Activated CD8-positive, alpha-beta memory T cell treated with anti-CD3 and anti-CD28 coated beads, Interleukin-2, amount 50 U/mL, for 48 hours (primary cell): ENCODE results near the gene PCDHB2.
"Not testable (repeated sequence)": the region's sequence is repeated elsewhere in the genome, so short reads cannot be mapped to it uniquely, and the experiment has no call there.

Experiments used
- DNase-seq: peaks from one replicate; pipeline ENCODE4 v3.0.0-alpha.2; 2020

PCDHB2 gene

DNA sequence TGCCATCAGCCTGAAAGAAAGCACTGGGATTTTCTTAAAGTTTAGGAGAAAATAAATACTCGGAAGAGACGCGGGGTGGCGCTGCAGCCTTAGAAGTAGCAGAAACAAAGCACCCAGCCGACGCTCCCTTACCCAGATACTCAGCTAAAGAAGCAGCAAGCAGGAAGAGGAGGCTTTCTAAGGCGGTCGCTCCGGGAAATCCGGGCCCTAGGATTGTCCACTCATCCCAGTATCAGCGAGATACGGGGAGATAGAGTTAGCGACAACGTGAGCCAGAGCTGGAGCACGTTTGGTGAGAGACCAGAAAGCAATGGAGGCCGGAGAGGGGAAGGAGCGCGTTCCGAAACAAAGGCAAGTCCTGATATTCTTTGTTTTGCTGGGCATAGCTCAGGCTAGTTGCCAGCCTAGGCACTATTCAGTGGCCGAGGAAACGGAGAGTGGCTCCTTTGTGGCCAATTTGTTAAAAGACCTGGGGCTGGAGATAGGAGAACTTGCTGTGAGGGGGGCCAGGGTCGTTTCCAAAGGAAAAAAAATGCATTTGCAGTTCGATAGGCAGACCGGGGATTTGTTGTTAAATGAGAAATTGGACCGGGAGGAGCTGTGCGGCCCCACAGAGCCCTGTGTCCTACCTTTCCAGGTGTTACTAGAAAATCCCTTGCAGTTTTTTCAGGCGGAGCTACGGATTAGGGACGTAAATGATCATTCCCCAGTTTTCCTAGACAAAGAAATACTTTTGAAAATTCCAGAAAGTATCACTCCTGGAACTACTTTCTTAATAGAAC, at the start of gene PCDHB2:
Gene PCDHB2, plus strand, starts transcription at position 135 of the 782 bp plus-strand sequence. Its CDS starts 176 bp downstream, at position 311.
- no peak for DNase-seq

- DNase-seq, result no peak
These were observed 43.5 kb upstream of the PCDHB2 start, which contains the start of gene PCDHB1 for GRCh38 chr5:141050622-141051520. TSS of gene PCDHB1 (plus strand) at chr5:141051374. CDS start at chr5:141051471, 97 bp downstream.

- no peak for DNase-seq
These were observed 42.9 kb upstream of the PCDHB2 start for GRCh38 chr5:141051521-141051866.

DNA sequence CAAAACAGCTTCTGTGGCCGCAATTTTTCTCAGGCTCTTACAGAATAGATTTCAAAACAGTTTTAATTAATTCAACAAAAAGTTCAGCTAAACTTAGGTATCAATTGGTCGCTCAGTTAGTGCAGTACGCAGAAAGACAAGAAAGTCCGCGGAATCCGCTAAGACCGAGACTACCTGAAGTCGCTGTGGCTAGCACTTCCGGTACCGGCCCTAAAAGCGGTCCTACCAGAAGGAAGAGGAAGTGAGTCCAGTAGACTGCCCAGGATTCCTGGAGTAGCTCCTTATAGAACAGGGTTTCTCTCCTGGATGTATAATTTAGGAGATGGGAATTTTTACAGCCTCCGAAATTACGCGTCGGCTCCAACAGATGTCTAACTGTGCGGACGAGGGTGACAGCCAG, 16.6 kb upstream of the PCDHB2 start:
- no peak for DNase-seq

- no peak for DNase-seq
These were observed 12.2 kb upstream of the PCDHB2 start for GRCh38 chr5:141082228-141082627.

- no peak for DNase-seq
These were observed 9.9 kb upstream of the PCDHB2 start for GRCh38 chr5:141084487-141084989.

DNA sequence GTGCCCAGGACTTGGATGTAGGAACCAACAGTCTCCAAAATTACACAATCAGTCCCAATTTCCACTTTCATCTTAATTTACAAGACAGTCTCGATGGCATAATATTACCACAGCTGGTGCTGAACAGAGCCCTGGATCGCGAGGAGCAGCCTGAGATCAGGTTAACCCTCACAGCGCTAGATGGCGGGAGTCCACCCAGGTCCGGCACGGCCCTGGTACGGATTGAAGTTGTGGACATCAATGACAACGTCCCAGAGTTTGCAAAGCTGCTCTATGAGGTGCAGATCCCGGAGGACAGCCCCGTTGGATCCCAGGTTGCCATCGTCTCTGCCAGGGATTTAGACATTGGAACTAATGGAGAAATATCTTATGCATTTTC, 837 bp downstream of the PCDHB2 start:
- DNase-seq, result no peak

GRCh38 chr5:141096181-141096580, 1.8 kb downstream of the PCDHB2 start:
- DNase-seq, result not testable (repeated sequence)

GRCh38 chr5:141096586-141096985, 2.2 kb downstream of the PCDHB2 start:
- DNase-seq, result not testable (repeated sequence)

- DNase-seq, result peak; percentile 63
These were observed 5.9 kb downstream of the PCDHB2 start, which contains the start of gene PCDHB3 for GRCh38 chr5:141100243-141100805. TSS of gene PCDHB3 (plus strand) at chr5:141100473. CDS start at chr5:141100650, 177 bp downstream.

DNA sequence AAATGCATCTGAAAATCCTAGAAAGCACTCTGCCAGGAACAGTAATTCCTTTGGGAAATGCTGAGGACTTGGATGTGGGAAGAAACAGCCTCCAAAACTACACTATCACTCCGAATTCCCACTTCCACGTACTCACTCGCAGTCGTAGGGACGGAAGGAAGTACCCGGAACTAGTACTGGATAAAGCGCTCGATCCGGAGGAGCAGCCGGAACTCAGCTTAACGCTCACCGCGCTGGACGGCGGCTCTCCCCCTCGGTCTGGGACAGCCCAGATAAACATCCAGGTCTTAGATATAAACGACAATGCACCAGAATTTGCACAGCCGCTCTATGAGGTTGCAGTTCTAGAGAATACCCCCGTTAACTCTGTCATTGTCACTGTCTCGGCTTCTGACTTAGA, 6.6 kb downstream of the PCDHB2 start:
- no peak for DNase-seq

DNA sequence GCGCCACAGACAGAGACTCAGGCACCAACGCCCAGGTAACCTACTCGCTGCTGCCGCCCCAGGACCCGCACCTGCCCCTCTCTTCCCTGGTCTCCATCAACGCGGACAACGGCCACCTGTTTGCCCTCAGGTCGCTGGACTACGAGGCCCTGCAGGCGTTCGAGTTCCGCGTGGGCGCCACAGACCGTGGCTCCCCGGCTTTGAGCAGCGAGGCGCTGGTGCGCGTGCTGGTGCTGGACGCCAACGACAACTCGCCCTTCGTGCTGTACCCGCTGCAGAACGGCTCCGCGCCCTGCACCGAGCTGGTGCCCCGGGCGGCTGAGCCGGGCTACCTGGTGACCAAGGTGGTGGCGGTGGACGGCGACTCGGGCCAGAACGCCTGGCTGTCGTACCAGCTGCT, 7.7 kb downstream of the PCDHB2 start:
- DNase-seq, result not testable (repeated sequence)

- DNase-seq, result not testable (repeated sequence)
These were observed 8.1 kb downstream of the PCDHB2 start for GRCh38 chr5:141102471-141102870.

DNA sequence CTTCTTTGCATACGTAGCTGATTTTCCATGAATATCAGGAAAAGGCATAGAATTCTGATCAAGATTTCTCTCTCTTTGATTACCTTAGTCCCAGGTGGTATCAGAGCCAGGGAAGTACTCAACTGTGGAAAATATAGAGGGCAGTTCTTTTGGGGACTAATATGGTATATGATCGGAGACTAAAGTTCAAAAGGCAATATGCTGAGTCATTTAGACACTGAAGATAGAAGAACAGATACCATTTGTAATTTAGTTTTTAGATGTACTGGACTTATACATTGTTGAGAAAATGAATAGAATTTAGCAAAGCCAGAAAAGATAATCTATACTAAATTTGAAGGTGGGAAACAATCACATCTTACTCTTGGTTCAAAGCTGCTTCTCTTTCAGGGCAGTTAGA, 10.9 kb downstream of the PCDHB2 start:
- no peak for DNase-seq

GRCh38 chr5:141119250-141119649, 24.8 kb downstream of the PCDHB2 start:
- no peak for DNase-seq

- no peak for DNase-seq
These were observed 27.1 kb downstream of the PCDHB2 start, which contains the start of gene PCDHB4 for GRCh38 chr5:141121563-141121962. TSS of gene PCDHB4 (plus strand) at chr5:141121818. CDS start at chr5:141121999, 181 bp downstream.

GRCh38 chr5:141121985-141122384, 27.6 kb downstream of the PCDHB2 start:
- no peak for DNase-seq

- not testable (repeated sequence) for DNase-seq
These were observed 29.2 kb downstream of the PCDHB2 start for GRCh38 chr5:141123396-141124135.

DNA sequence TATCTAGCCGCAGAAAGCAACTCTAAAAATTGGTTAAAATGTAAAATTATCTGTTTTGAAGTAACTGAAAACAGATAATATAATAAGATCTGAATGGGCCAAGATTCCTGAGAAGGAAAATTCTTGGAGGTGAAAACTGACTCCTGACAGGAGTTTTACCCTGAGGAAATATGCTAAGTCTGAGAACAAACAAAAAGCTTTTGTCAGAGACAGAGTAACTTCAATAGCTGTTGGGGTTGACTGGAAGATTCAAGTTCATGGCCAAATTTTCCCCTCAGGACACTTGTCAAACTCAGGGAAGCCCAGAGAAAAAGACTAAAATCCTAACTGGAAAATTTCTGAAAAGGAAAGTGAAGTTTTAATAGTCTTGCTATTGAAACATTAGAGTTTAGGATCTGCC, 32.9 kb downstream of the PCDHB2 start:
- no peak for DNase-seq

DNA sequence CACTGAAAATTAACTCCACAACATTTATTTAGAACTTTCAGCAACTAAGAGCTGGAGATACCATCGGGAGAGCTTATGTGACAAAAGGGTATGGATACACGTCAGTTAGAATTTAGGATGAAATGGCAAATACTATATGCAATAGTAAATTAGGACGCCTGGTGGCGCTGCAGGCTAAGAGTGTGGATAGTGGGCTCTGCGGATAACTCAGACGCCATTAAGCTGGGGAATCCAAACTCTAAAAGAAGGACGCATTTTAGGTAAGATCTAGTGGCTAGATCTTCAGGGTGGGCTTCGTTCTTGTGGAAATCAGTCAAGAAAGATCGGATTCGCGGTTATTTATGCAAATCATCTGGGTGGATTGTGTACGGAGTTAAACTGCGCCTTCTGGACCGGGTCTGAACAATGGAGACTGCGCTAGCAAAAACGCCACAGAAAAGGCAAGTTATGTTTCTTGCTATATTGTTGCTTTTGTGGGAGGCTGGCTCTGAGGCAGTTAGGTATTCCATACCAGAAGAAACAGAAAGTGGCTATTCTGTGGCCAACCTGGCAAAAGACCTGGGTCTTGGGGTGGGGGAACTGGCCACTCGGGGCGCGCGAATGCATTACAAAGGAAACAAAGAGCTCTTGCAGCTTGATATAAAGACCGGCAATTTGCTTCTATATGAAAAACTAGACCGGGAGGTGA, 40.8 kb downstream of the PCDHB2 start, which contains the start of gene PCDHB5:
Gene PCDHB5, plus strand, starts transcription at position 177 of the 688 bp plus-strand sequence. Its CDS starts 229 bp downstream, at position 406.
- no peak for DNase-seq

GRCh38 chr5:141135718-141136266, 41.4 kb downstream of the PCDHB2 start:
- DNase-seq, result no peak
